BJ (cell line): Measurements from ENCODE around the gene UPK3BL1. TPM values are rescaled to one million over a fixed set of nuclear protein-coding genes. Genes with fewer than 3 reads are reported as not detected.
"Not testable (repeated sequence)": the region's sequence is repeated elsewhere in the genome, so short reads cannot be mapped to it uniquely, and the experiment has no call there.

Experiments
- CTCF ChIA-PET: fragments of 350-600 bp; formaldehyde crosslinking; extraction: SDS; loops from one replicate; lab custom pipeline; 2021; ENCODE audit warnings: antibody characterized with exemption, inconsistent platforms; lab: Yijun Ruan, JAX
- POLR2A ChIA-PET: fragments of 300-600 bp; sonication (Branson Sonifier 250); formaldehyde crosslinking; extraction: SDS; loops from one replicate; lab custom pipeline; 2021; ENCODE audit warnings: antibody characterized with exemption; lab: Charles Lee
- DNase-seq: peaks from one replicate; pipeline ENCODE4 v3.0.0-alpha.2; 2011; ENCODE audit warnings: low read depth
- H3K27me3 ChIP-seq: 2 replicates; pipeline ENCODE4 v1.6.0; 2011; ENCODE audit warnings: low read length; ENCODE audit not compliant: control insufficient read depth, insufficient read depth
- H3K36me3 ChIP-seq: 2 replicates; pipeline ENCODE4 v1.5.1; 2011; ENCODE audit warnings: low read length; ENCODE audit not compliant: control insufficient read depth, insufficient read depth
- H3K4me3 ChIP-seq: 2 replicates; pipeline ENCODE4 v1.5.1; 2011; ENCODE audit warnings: low read depth, mild to moderate bottlenecking, control low read depth, low read length
- polyA plus RNA-seq: library from polyadenylated mRNA; depleted of rRNA; stranded (reverse); fragments of >200 nt; gene quantifications from 2 replicates; pipeline ENCODE4 v1.2.3, GENCODE V29; 2011

UPK3BL1 gene
- polyA plus RNA-seq, 1 experiment: 58.9 TPM

- H3K4me3 ChIP-seq, H3K27me3 ChIP-seq, DNase-seq, H3K36me3 ChIP-seq, CTCF ChIA-PET, POLR2A ChIA-PET: not testable (repeated sequence)
Observed at GRCh38 chr7:102615930-102616329, 26.7 kb downstream of the UPK3BL1 start.

DNA sequence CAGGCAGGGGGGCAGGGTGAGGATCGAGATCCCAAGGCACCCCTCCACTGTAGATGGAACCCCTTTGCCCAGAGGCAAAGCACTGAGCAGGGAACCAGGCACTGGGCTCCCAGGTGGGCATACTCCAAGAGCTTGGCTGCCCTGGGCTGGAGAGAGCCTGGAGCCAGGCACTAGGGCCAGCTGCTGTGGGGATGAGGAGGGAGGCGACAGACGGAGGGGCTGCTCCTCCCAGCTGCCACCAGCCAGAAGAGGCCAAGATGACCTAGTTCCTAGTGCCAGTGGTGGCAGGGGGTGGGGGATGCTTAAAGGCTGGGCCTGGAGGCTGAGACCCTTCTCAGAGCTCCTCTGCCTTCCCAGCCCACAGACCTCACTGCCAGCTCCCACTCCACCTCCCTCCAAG, 27.7 kb downstream of the UPK3BL1 start:
- CTCF ChIA-PET, H3K36me3 ChIP-seq, H3K4me3 ChIP-seq, POLR2A ChIA-PET, DNase-seq, H3K27me3 ChIP-seq: not testable (repeated sequence)

DNA sequence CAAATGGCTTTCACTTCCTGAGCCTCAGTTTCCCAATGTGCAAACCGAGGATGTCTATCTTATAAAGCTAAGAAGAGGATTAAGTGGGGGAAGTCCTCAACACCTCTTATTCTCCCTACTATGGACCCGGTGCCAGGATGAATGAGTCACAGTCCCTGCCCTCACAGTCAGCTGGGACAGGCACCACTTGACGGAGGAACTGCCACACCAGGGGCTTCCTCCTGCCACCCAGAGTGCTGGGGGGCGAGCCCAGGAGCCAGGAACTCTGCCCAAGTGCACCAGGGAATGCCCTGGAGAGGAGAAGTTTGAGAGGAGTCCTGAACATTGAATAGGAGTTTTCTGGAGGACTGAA, 28.3 kb downstream of the UPK3BL1 start:
- POLR2A ChIA-PET, H3K27me3 ChIP-seq, H3K36me3 ChIP-seq, DNase-seq, CTCF ChIA-PET, H3K4me3 ChIP-seq: not testable (repeated sequence)

DNA sequence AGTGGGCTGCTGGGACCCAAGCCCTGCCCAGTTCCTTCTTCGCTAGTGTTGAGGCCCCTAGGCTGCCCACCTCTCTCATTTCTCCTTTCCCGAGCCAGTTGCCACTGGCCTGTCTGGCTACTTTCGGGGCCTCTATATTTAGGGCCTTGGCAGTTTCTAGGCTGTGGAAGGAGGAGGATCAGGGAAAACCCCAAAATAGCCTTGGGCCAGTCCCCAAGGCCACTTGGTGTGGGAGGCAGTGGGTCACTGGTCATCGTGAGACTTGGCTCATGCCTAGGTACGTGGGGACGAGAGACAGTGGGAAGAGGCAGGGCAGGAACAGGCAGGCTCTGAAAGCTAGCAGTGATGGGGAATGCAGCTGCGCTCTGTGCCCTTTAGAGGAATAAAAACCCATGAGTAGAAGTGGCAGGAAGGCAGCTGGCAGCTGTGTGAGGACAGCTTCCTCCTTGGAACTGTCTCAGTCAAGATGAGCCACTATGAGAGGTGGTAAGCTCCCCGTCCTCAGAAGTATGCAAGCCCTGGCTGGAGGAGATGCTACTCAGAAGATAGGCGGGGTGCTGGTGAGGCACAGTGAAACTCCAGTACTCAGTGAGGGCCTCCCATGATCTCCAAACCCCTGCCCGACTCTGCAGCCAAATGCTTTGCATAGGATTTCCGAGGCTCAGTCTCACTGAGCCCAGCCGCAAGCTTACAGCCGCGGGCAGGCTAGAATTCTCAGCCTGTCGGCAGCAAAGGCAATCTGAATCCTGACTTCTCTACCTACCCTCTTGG, 28.8 kb downstream of the UPK3BL1 start:
- DNase-seq, H3K4me3 ChIP-seq, POLR2A ChIA-PET, H3K36me3 ChIP-seq, CTCF ChIA-PET, H3K27me3 ChIP-seq: not testable (repeated sequence)

GRCh38 chr7:102611675-102612325, 30.8 kb downstream of the UPK3BL1 start:
- H3K36me3 ChIP-seq, CTCF ChIA-PET, DNase-seq, POLR2A ChIA-PET, H3K27me3 ChIP-seq: not testable (repeated sequence)
- peak overlapping the region; percentile 23 for H3K4me3 ChIP-seq

- POLR2A ChIA-PET: not testable (repeated sequence)
Observed at GRCh38 chr7:102611013-102611674, 31.4 kb downstream of the UPK3BL1 start.

DNA sequence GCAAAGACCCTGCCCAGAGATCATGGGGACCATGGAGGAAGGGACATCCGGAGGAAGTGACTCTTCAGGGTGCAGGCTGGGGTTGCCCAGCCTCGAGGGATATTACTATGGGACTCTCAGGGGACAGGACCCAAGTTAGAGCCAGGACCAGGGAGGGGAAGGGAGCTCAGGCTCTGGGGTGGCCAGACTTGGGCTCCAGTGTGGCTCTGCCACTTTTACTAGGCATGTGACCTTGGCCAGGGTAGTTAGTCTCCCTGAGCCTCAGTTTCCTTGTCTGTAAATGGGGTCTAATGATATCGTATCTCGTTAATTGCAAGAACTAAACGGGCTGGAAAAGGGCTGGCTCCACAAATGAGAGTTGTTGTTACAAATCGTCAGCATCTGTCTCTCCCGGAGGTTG, 32.1 kb downstream of the UPK3BL1 start:
- CTCF ChIA-PET, H3K36me3 ChIP-seq, POLR2A ChIA-PET, H3K27me3 ChIP-seq, H3K4me3 ChIP-seq, DNase-seq: not testable (repeated sequence)

More at GRCh38 chr7:102611013-102611674, 31.4 kb downstream of the UPK3BL1 start:
- H3K27me3 ChIP-seq, CTCF ChIA-PET, DNase-seq, H3K4me3 ChIP-seq, H3K36me3 ChIP-seq: not testable (repeated sequence)

DNA sequence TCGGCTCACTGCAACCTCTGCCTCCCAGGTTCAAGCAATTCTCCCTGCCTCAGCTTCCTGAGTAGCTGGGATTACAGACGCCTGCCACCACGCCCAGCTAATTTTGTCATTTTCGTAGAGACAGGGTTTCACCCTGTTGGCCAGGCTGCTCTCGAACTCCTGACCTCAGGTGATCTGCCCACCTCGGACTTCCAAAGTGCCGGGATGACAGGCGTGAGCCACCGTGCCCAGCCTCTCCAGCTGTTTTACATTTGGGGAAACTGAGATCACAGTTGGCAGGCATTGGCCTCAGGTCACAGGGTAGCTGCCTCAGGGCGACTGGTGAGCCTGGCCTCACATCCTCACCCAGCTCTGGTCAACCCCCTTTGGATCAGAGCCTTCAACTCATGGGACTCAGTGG, 32.9 kb downstream of the UPK3BL1 start:
- CTCF ChIA-PET, H3K27me3 ChIP-seq, H3K36me3 ChIP-seq, H3K4me3 ChIP-seq, POLR2A ChIA-PET, DNase-seq: not testable (repeated sequence)

DNA sequence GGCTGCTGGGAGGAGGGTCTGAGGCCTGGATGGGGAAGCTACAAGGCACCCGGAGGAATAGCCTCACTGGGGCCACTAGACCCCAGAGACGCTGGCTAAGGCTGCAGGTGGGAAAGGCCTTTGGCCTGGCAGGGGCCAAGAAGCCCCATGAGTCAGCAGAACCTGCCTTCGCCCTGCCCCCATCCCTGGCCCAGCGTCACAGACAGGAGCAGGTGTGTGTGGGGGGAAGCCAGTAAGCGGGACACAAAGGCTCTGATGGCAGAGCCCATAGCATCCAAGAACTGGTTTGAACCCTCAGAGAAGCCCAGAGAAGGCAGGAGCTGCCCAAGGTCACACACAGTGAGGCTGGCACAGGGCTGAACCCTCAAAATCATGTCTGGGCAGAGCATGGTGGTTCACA, 35.7 kb downstream of the UPK3BL1 start:
- H3K4me3 ChIP-seq, H3K27me3 ChIP-seq, DNase-seq, POLR2A ChIA-PET, CTCF ChIA-PET, H3K36me3 ChIP-seq: not testable (repeated sequence)

- DNase-seq, POLR2A ChIA-PET, H3K36me3 ChIP-seq, CTCF ChIA-PET, H3K27me3 ChIP-seq, H3K4me3 ChIP-seq: not testable (repeated sequence)
Observed at GRCh38 chr7:102604431-102605145, 38.0 kb downstream of the UPK3BL1 start.

GRCh38 chr7:102602317-102602716, 40.3 kb downstream of the UPK3BL1 start:
- H3K4me3 ChIP-seq, POLR2A ChIA-PET, CTCF ChIA-PET, H3K36me3 ChIP-seq, H3K27me3 ChIP-seq, DNase-seq: not testable (repeated sequence)

- H3K4me3 ChIP-seq, H3K36me3 ChIP-seq, CTCF ChIA-PET, POLR2A ChIA-PET, H3K27me3 ChIP-seq, DNase-seq: not testable (repeated sequence)
Observed at GRCh38 chr7:102599699-102600098, 42.9 kb downstream of the UPK3BL1 start.
